IPS DF 4.7 (cell line): Measurements from ENCODE around the gene KIF27.
"Not testable (repeated sequence)": the region's sequence is repeated elsewhere in the genome, so short reads cannot be mapped to it uniquely, and the experiment has no call there.

Source experiments
- DNase-seq: peaks from one replicate; pipeline ENCODE4 v3.0.0-alpha.2; 2013; ENCODE audit warnings: low spot score; ENCODE audit errors: extremely low read depth

The KIF27 gene

DNA sequence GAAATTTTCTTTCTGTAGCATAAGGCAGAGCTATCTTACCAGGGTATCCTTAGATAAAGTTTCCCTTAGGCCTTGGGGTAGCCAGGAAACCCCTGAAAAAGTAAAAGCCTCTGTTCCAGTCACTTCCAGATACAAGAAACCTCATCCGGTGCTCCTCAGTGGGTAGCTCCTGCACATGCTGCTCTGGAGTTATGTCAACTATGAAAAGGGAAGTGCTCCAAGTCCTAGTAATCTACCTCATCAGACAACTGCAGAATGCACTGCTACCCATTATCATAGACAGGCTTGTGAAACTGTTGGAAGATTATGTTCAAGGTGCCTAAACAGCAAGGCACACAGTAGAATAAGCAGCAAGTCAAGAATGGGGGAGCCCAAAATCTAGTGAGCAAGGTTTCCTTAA is 112.0 kb downstream of the KIF27 start:
- not testable (repeated sequence) for DNase-seq

- not testable (repeated sequence) for DNase-seq
Observed at GRCh38 chr9:83804454-83804853, 116.8 kb downstream of the KIF27 start.

GRCh38 chr9:83803941-83804340 is 117.3 kb downstream of the KIF27 start:
- not testable (repeated sequence) for DNase-seq

- DNase-seq, result no peak
Observed at GRCh38 chr9:83800236-83801033, 120.8 kb downstream of the KIF27 start.

GRCh38 chr9:83794051-83794450 is 127.2 kb downstream of the KIF27 start:
- no peak for DNase-seq

DNA sequence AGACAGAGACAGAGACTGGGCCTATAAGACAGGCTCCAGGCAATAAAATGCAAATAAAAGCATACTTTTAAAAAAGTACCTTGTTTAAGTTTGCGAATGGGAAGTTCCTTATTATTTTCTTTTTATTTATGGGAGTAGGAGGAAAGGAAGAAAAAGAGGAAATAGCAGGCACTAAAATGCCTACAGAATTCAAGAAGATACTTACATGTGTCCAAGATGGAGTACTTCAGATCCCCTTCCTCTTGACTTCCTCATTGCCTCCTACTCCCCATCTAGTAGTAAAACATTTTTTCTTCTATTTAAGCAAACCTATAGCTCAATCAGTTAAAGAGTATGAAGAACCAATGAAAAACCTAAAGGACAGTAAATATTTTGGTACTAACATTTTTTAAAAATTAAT is 128.5 kb downstream of the KIF27 start:
- no peak for DNase-seq
